ENCODE measurements around the gene TWIST2. TPM values are rescaled to one million over a fixed set of nuclear protein-coding genes. Genes with fewer than 3 reads are reported as not detected.

TWIST2 gene
- total and polyA plus RNA-seq, 10 of the 15 experiments (the other 5 are each of a cell fraction or from before 2014, with no cell fraction given) = not detected

GRCh38 chr2:238845583-238846377 lies 2.1 kb upstream of the TWIST2 start:
- intact Hi-C loops (cut with micrococcal nuclease; ENCODE audit: unreplicated experiment) = no loop called here
- DNase-seq (ENCODE audit: low read depth, low spot score) (no peak), ATAC-seq (no peak), FAIRE-seq (no peak)
- 60% methylated on average over 21 of the region's 21 CpGs for WGBS (ENCODE audit: insufficient coverage, insufficient replicate concordance, low lambda C conversion rate, missing lambda C conversion rate)
- in situ Hi-C loops (cut with MboI) = no loop called here
- no peak overlapping the region for H3K4me3 ChIP-seq
- no peaks in the 10 kb centered on the region for H3K36me3 ChIP-seq (ENCODE audit: control insufficient read depth in 2 of 2, insufficient read depth in 2 of 2, low read length in 1 of 2)
- RAD21 ChIA-PET (ENCODE audit: unreplicated experiment) = no interaction called here
- CTCF ChIA-PET = no interaction called here
- H2AFZ ChIP-seq (ENCODE audit: control insufficient read depth, low read depth, low read length) = no peak overlapping the region
- no peak overlapping the region for H3K9ac ChIP-seq (ENCODE audit: control insufficient read depth, insufficient read depth, low read length)
- H3K27ac ChIP-seq (ENCODE audit: control insufficient read depth, insufficient read depth) = no peak overlapping the region
- POLR2A ChIA-PET = no interaction called here
- H3K9me3 ChIP-seq (replicated peaks; ENCODE audit: control insufficient read depth, insufficient read depth, low read length) = no peaks in the 10 kb centered on the region; the same call in 2 of the 3 replicates
- no peak for TF ChIP-seq HDAC6 (IDR thresholded peaks at IDR 0.05; ENCODE audit: unreplicated experiment)
- no peak for TF ChIP-seq KAT2A (conservative IDR thresholded peaks at IDR 0.05; ENCODE audit: control insufficient read depth, low read depth, low read length)
- TF ChIP-seq MAX (IDR thresholded peaks at IDR 0.05; ENCODE audit: low read depth, low read length) = no peak
- TF ChIP-seq POLR2A (IDR thresholded peaks at IDR 0.05; ENCODE audit: low read depth, low read length) = no peak
- H4K20me1 ChIP-seq (ENCODE audit: control insufficient read depth, insufficient read depth) = no peaks in the 10 kb centered on the region
- no peaks in the 10 kb centered on the region for H3K79me2 ChIP-seq (ENCODE audit: control insufficient read depth, insufficient read depth, low read length)
- no TSS peak for BruUV-seq (replicated peaks)
- no peaks in the 10 kb centered on the region for H3K4me1 ChIP-seq (ENCODE audit: control insufficient read depth, insufficient read depth, low read length)
- no peak overlapping the region for H3K4me2 ChIP-seq (ENCODE audit: control insufficient read depth, insufficient read depth)
- SMC1A ChIA-PET (ENCODE audit: uncharacterized antibody, unreplicated experiment) = no interaction called here
- H3K27me3 ChIP-seq (replicated peaks in 1 of 2; ENCODE audit: control insufficient read depth in 2 of 2, insufficient read depth in 2 of 2, low read length in 1 of 2) = no peaks in the 10 kb centered on the region; a peak in 2 of 4 replicates

GRCh38 chr2:238846378-238846627 lies 1.6 kb upstream of the TWIST2 start:
- H4K20me1 ChIP-seq (ENCODE audit: control insufficient read depth, insufficient read depth) = no peaks in the 10 kb centered on the region
- WGBS (ENCODE audit: insufficient coverage, insufficient replicate concordance, low lambda C conversion rate, missing lambda C conversion rate) = 72% methylated on average over 16 of the region's 19 CpGs
- ChIA-PET POLR2A (no interaction called here), RAD21 (ENCODE audit: unreplicated experiment) (no interaction called here), SMC1A (ENCODE audit: uncharacterized antibody, unreplicated experiment) (no interaction called here), CTCF (no interaction called here)
- TF ChIP-seq NR2C2 (IDR thresholded peaks at IDR 0.05; ENCODE audit: borderline replicate concordance, control insufficient read depth, insufficient read length, low read depth) (no peak), BACH1 (IDR thresholded peaks at IDR 0.05; ENCODE audit: borderline replicate concordance) (no peak), BCL3 (IDR thresholded peaks at IDR 0.05; ENCODE audit: borderline replicate concordance, insufficient read depth, low read depth, low read length, poor library complexity, severe bottlenecking) (no peak), ASH2L (IDR thresholded peaks at IDR 0.05; ENCODE audit: borderline replicate concordance, low read depth) (no peak)
- no peaks in the 10 kb centered on the region; a peak in 2 of 4 replicates for H3K27me3 ChIP-seq (replicated peaks in 1 of 2; ENCODE audit: control insufficient read depth in 2 of 2, insufficient read depth in 2 of 2, low read length in 1 of 2)
- in situ Hi-C loops (cut with MboI) (no loop called here), intact Hi-C loops (cut with micrococcal nuclease; ENCODE audit: unreplicated experiment) (no loop called here)
- H3K36me3 ChIP-seq (ENCODE audit: control insufficient read depth in 2 of 2, insufficient read depth in 2 of 2, low read length in 1 of 2) = no peaks in the 10 kb centered on the region
- no peak overlapping the region for H3K9ac ChIP-seq (ENCODE audit: control insufficient read depth, insufficient read depth, low read length)
- H3K4me2 ChIP-seq (ENCODE audit: control insufficient read depth, insufficient read depth) = no peak overlapping the region
- no peak for FAIRE-seq
- H3K9me3 ChIP-seq (replicated peaks; ENCODE audit: control insufficient read depth, insufficient read depth, low read length) = no peaks in the 10 kb centered on the region; the same call in 2 of the 3 replicates
- no peak overlapping the region for H2AFZ ChIP-seq (ENCODE audit: control insufficient read depth, low read depth, low read length)
- no peak overlapping the region for H3K4me3 ChIP-seq
- no peaks in the 10 kb centered on the region for H3K4me1 ChIP-seq (ENCODE audit: control insufficient read depth, insufficient read depth, low read length)
- no peak for ATAC-seq
- DNase-seq (ENCODE audit: low read depth, low spot score) = no peak
- no peaks in the 10 kb centered on the region for H3K79me2 ChIP-seq (ENCODE audit: control insufficient read depth, insufficient read depth, low read length)
- H3K27ac ChIP-seq (ENCODE audit: control insufficient read depth, insufficient read depth) = no peak overlapping the region
- no TSS peak for BruUV-seq (replicated peaks)
